ENCODE data around the gene RAC3.

RAC3 gene

DNA sequence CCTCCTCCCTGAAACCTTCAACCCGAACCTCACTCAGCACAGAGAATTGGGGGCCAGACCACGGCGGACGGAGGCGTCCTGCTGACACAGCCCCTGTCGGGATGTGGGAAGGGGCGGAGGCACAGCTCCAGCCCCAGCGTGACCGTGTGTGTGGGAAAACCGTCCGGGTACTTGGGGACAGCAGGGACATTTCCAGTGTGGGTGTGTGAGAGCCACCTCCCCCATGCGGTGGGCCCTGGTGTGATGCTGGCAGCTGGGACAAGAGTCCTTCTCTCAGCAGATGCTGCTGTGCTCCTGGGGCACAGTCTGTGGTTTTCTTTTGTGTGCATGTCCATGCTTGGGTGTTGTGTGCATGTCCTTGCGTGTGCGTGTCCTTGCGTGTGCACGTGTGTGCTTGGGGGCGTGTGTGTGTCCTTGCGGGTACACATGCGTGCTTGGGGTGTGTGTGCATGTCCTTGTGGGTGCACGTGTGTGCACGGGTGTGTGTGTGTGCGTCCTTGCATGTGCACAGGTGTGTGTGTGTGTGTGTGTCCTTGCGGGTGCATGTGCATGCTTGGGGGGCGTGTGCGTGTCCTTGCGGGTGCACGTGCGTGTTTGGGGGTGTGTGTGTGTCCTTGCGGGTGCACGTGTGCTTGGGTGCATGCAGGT lies 25.7 kb upstream of the RAC3 start:
- TF ChIP-seq, protein P1, sequence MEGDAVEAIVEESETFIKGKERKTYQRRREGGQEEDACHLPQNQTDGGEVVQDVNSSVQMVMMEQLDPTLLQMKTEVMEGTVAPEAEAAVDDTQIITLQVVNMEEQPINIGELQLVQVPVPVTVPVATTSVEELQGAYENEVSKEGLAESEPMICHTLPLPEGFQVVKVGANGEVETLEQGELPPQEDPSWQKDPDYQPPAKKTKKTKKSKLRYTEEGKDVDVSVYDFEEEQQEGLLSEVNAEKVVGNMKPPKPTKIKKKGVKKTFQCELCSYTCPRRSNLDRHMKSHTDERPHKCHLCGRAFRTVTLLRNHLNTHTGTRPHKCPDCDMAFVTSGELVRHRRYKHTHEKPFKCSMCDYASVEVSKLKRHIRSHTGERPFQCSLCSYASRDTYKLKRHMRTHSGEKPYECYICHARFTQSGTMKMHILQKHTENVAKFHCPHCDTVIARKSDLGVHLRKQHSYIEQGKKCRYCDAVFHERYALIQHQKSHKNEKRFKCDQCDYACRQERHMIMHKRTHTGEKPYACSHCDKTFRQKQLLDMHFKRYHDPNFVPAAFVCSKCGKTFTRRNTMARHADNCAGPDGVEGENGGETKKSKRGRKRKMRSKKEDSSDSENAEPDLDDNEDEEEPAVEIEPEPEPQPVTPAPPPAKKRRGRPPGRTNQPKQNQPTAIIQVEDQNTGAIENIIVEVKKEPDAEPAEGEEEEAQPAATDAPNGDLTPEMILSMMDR (IDR thresholded peaks at IDR 0.05), result no peak
- Histone ChIP-seq H3K27ac (no peak overlapping the region), H3K4me3 (no peak overlapping the region)
- DNase-seq (ENCODE audit: low spot score), result no peak

DNA sequence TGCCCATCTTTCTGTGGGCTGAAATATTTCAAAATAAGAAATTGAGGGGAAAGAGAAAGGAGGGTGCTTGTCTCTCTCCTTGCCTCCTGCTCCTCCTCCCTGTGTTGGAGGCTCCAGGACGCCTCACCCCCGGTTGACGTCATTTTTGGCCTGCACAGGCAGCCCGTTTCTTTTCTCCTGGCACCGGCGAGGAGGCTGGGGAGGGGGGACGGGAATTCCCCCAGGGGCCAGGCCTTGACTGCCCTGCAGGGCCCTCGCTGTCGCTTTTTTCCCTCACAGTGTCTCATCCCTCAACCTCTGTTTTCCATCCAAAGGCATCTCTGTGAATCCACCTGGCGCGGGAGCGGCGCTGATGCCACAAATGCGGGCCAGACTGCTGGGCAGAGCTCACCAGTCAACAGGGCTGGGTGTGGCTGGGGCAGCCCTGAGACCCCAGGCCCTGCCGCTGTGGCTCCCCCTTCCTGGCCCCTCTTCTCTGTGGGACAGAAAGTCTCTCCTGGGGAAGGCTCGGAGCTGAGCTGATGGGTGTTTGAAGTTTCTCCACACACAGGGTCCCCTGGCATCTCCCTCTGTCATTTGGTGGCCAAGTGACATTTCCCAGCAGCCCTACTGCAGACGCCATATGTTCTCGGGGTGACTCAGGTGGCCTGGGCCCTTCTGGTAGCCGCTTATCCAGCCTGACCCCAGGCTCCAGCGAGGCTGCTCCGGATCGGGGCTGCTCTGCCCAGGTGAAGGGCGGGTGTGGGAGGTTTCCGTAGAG lies 24.8 kb upstream of the RAC3 start:
- Histone ChIP-seq H3K27ac (peak overlapping the region in 1 of 2 donors; percentile 31), H3K4me3 (no peak overlapping the region)
- TF ChIP-seq, protein P1 (IDR thresholded peaks at IDR 0.05), result no peak
- DNase-seq (ENCODE audit: low spot score), result no peak

DNA sequence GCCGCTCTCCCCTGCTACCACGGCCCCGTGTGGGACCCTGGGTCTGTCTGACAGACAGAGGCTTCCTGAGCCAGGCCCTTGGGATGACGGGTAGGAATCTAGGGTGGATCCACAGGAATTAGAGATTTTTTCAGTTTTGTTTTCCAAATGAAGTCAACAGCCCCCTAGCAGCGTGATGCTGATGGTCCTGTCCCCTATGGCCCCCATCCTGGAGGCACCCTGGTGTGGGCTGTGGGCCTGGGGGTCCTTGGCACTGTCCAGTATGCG lies 24.3 kb upstream of the RAC3 start:
- no peak overlapping the region for H3K4me3 ChIP-seq
- H3K27ac ChIP-seq, result no peak overlapping the region
- TF ChIP-seq, protein P1 (IDR thresholded peaks at IDR 0.05), result no peak
- no peak for DNase-seq (ENCODE audit: low spot score)

- no peak for DNase-seq (ENCODE audit: low spot score)
- peak overlapping the region in 1 of 2 donors; percentile 25 for H3K27ac ChIP-seq
- TF ChIP-seq, protein P1 (IDR thresholded peaks at IDR 0.05), result no peak
- no peak overlapping the region for H3K4me3 ChIP-seq
Observed at GRCh38 chr17:82007495-82008257, 23.8 kb upstream of the RAC3 start.

DNA sequence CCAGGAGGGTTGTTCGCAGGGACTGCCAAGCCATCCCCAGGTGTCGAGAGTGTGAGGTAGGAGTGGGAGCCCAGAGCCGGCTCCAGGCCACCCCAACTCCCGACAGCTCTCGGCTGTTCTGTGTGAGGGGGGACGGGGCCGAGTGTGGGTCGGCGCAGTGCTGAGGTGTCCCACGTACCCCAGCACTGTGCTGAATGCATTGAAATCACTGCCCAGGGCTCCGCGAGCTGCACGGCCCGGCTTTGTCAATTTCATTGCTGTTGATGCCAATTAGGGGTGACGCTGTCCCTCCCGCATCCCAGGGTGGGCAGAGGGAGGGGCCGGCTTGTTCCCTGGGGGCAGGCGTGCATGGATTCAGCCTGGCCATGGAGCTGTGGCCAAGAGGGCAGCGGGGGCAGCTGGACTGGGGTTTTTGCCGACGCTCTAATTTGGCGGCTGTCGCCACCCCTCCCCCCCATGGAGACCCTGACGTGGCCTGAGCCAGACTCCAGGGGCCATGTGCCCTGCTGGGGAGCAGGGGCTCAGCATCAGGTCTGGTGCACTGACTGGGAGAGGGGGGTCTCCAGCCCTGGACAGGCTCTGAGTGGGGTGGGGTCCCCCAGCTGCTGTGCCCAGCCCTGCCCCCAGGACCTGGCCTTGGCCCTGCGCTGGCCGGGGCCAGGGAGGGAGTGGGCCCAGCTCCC lies 23.1 kb upstream of the RAC3 start:
- H3K4me3 ChIP-seq, result no peak overlapping the region
- H3K27ac ChIP-seq, result no peak overlapping the region
- TF ChIP-seq, protein P1 (IDR thresholded peaks at IDR 0.05), result no peak
- DNase-seq (ENCODE audit: low spot score), result no peak

- H3K4me3 ChIP-seq, result no peak overlapping the region
- H3K27ac ChIP-seq, result no peak overlapping the region
- no peak for DNase-seq (ENCODE audit: low spot score)
- TF ChIP-seq, protein P1 (IDR thresholded peaks at IDR 0.05), result no peak
Observed at GRCh38 chr17:82008941-82009405, 22.5 kb upstream of the RAC3 start.

Measured in coronary artery (tissue), 2 donors.